Left cardiac atrium (tissue), 4 donors: ENCODE measurements around the gene PHF5A. TPM values are rescaled to one million over a fixed set of nuclear protein-coding genes. Genes with fewer than 3 reads are reported as not detected.

Experiments used
- ATAC-seq, 2 donors: fragments of 200-7000 bp; cut with Tn5 transposase; one replicate each; pipeline ENCODE4 v1.9.1; 2020; ENCODE audit warnings: mild to moderate bottlenecking in 2 of 2, moderate library complexity in 2 of 2
- DNase-seq: peaks from one replicate; pipeline ENCODE4 v3.0.0-alpha.2; 2020
- intact Hi-C, 2 donors: fragments of 100-400 bp; cut with DNase I; formaldehyde crosslinking; loops; one replicate each; pipeline versions ENCODE4 v1.14.1 to v1.15.1; 2022 to 2023
- total RNA-seq, 2 donors: library from RNA; stranded (reverse); fragmentation: NEBNext Ultra II Directional; extraction: Animal tissue kit (Norgen Biotek cat#: 25700); gene quantifications; one replicate each; pipeline ENCODE4 v1.2.1, GENCODE V29; 2021
- donor health status: DM: no; HTN: yes; CAD: no.
- donor health status: DM: no; HTN: yes; CAD: no; lungs with severe emphysema.
- donor health status: DM: yes; HTN: yes; CAD: no.
- donor health status: Dilated cardiomyopathy.

The PHF5A gene
- total RNA-seq, 2 donors from 2014 or later = 22.8 to 28.1 TPM

GRCh38 chr22:41491374-41492100 is 23.0 kb upstream of the PHF5A start:
- intact Hi-C loops = no loop called here
- DNase-seq = no peak
- peak in 1 of 2 donors; percentile 45 for ATAC-seq

DNA sequence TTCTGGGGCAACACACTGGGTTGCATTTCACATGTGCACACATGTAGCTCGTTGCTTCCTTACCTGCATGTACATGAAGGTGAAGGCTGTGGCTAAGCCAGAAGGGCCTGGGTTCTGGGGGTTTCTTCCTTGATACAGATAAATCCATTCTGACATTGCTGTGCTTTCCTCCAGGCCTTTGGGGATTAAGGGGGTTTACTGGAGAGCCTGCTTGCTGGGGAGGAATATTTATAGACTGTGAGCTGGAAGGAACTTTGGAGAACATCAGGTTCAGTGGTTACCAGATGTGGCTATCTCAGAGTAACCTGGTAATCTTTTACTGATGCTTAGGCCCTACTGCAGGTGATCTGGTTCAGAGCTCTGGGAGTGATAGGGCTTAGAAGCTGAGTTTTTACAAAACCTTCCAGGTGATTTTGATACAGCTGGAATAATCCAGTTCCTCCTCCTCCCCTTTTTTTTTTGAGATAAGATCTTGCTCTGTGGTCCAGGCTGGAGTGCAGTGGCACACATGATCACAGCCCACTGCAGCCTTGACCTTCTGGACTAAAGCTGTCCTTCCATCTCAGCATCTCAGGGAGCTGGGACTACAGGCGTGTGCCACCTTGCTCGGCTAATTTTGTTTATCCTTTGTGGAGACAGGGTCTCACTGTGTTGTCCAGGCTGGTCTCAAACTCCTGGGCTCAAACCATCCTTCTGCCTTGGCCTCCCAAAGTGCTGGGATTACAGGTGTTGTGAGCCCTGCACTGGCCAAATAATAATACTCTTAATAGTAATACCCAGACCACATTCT is 20.3 kb upstream of the PHF5A start:
- intact Hi-C loops = no loop called here
- ATAC-seq = no peak
- no peak for DNase-seq

DNA sequence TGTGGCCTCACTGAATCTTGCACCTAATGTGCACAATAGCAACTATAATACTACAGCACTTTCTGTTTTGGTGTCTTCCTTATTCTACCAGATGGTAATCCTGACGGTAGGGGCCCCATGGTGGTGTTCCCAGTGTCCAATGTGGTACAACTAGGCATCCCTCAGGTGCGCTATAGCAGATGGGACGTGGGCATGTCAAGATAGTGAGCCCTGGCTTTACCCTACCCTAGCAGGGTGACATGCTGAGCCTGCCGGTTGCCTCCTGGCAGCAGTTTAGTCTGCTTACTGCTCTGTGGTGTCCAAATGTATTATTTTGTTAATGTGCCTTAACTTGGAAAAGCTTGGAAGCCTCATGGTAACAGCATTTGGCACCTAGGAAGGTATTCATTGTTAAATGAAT is 19.6 kb upstream of the PHF5A start:
- DNase-seq (no peak), ATAC-seq (no peak)
- intact Hi-C loops = no loop called here

- ATAC-seq = no peak
Measured at GRCh38 chr22:41487037-41487935, 18.8 kb upstream of the PHF5A start.

GRCh38 chr22:41485033-41485432 is 16.5 kb upstream of the PHF5A start:
- no peak for ATAC-seq
- no peak for DNase-seq
- intact Hi-C loops = no loop called here

More at GRCh38 chr22:41487037-41487935, 18.8 kb upstream of the PHF5A start:
- intact Hi-C loops = no loop called here
- DNase-seq = no peak

DNA sequence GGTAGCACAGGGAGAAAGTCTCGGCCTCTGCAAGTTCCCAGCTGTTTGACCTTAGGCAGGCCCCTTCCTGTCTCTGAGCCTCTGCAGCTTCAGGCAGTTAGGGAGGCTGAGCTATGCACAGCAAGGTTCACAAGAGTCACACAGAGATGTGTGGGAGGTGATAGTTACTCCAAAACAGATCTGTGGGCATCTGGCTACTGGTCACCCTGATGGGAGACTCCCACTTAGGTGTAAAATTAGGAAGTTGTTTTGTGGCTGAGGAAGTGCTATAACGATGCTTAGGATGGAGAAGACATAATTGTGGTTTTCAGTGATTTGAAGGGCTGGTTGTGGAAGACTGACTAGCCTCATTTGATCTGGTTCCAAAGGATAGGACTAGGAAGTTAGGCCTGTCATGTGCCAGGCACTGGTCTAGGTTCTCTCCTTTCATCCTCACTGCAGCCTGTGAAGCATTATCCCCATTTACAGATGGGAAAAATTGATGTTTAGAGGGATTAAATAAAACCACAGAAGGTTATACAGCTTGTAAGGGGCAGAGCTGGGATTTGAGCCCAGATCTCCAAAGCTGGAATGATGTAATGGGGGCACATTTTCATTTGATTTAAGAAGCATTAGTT is 13.9 kb upstream of the PHF5A start:
- ATAC-seq (no peak), DNase-seq (no peak)
- intact Hi-C loops = no loop called here

DNA sequence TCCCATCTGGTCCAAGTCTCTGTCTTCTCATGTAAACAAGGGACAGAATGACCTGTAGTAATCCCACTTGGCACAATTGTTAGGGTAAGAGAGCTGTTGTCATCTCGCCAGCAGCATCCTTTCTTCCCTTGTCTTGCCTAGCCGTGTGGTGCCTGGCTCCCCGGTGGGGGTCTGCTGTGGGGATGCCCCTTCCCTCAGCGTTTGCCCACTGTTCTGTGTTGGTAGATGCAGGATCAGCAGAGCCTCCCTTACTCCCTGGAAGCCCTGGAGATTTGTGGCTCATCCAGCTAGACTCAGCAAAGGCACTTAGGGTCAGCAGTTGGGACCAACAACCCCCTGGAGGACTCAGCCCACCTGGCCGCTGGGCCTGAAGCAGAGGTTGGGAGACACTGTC is 13.4 kb upstream of the PHF5A start:
- DNase-seq (no peak), ATAC-seq (no peak)
- intact Hi-C loops = no loop called here

DNA sequence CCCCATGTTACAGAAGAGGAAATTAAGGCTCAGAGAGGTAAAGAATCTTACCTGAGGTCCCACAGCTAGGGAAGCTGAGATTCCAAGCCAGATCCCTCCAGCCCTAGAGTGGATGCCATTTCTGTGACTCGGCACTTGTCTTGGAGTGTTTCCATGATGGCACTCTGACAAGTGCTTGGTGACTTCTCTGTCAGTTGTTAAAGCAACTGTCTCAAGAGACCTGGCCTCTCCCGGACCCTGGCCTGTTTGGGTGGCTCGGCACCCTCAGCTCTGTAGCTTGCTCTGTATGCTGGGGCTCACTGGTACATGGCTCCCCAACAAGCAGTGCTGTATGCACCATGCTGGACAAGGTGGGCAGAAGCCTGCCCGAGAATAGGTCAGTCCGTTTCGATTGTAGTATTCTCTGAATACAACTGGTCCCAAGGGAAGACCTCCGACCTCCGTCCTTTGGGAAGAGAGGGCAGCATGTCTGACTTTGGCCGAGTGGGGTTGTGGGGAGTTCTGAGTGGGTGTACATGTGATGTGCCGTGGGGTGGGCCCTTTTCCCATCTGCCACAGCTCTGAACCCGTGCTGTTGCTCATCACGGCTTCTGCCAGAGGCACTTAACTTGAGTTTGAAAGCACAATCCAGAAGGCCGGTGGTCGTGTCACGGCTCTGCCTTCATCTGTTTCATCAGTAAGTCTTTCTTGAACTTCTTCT is 12.8 kb upstream of the PHF5A start:
- ATAC-seq (peak; percentile 68 to 72), DNase-seq (peak; percentile 37)
- intact Hi-C loops = no loop called here

DNA sequence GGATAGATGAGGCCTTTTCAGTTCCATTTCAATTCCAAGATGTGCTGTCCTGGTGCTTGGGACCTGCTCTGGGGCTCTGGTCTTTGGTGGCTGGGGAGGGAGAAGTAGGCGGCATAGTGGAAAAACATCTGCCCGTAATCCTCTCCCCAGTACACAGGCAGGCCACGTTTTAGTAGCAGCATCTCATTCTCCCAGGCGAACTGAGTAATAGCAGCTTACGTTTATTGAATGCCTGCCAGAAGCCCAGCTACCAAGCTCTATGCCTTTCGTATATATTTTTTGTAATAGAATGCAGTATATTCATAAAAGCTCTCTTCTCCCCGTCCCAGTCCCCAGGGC is 11.9 kb upstream of the PHF5A start:
- DNase-seq = no peak
- intact Hi-C loops = no loop called here
- ATAC-seq = peak in 1 of 2 donors; percentile 39

GRCh38 chr22:41479671-41480396 is 11.3 kb upstream of the PHF5A start:
- intact Hi-C loops = no loop called here
- DNase-seq = no peak
- no peak for ATAC-seq

- peak in 1 of 2 donors; percentile 35 for ATAC-seq
Measured at GRCh38 chr22:41478891-41479521, 10.5 kb upstream of the PHF5A start.

GRCh38 chr22:41478473-41478872 is 10.0 kb upstream of the PHF5A start:
- ATAC-seq (no peak), DNase-seq (no peak)
- intact Hi-C loops = no loop called here

More at GRCh38 chr22:41478891-41479521, 10.5 kb upstream of the PHF5A start:
- intact Hi-C loops = no loop called here
- no peak for DNase-seq

GRCh38 chr22:41474872-41475451 is 6.5 kb upstream of the PHF5A start:
- DNase-seq = no peak
- ATAC-seq = no peak
- intact Hi-C loops = loop anchor here in 1 of 2 donors (5.0 kb wide), 1 partner anchor 42 kb away; no protein-coding TSS in a partner anchor

- ATAC-seq (no peak), DNase-seq (no peak)
- intact Hi-C loops = loop anchor here in 1 of 2 donors (5.0 kb wide), 1 partner anchor 46 kb away; no protein-coding TSS in a partner anchor
Measured at GRCh38 chr22:41471568-41471967, 3.1 kb upstream of the PHF5A start.

GRCh38 chr22:41470886-41471285 is 2.4 kb upstream of the PHF5A start:
- DNase-seq = no peak
- ATAC-seq = no peak

GRCh38 chr22:41469218-41469851 is 843 bp upstream of the PHF5A start:
- intact Hi-C loops = no loop called here
- peak; percentile 51 for DNase-seq
- ATAC-seq = peak; percentile 10 to 42

More at GRCh38 chr22:41470886-41471285, 2.4 kb upstream of the PHF5A start:
- intact Hi-C loops = loop anchor here in 1 of 2 donors (5.0 kb wide), 1 partner anchor 46 kb away; no protein-coding TSS in a partner anchor
